ENCODE measurements around the gene WARS2.

The WARS2 gene

DNA sequence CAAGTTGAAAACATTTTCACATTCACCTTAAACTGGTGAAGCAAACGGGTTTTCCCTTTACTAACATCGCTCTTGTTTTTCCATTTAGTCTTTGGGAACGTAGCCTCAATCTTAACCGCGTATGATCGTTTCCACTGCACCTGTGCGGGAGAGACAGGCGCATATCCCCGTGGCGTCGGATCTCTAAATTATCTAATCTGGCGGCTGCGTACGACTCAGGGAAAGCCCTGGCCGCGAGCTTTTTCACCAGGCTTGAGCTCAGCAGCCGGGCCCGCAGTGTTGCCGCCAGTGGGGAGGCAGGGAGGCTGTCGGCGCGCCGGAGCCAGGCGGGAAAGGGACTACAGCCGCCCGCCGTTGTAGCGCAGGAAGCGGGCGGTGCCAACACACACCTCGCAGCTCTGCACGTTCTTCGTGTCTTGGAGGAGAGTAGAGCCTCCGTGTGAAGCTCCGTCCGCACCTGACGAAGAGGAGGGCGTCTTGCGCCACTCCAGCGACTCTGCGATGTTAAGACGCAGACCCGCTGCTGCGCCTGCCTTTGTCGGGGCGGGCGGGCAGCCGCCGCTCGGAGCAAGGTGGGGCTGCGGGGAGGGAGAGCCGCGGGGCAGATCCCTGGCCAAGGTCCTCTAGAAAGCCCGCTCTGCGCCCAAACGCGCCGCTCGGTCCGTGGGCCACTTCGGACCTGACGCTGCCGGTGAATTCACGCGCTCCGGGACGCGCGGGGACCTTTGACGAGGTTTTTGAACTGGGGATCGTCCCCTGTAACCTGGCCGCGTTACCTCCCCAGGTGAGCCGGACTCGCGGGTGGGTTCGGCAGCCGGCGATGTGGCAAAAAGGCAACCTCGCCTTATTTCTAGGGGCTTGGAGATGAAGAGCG lies 133.8 kb downstream of the WARS2 start:
- no peak for TF ChIP-seq EZH2phosphoT487 (IDR thresholded peaks at IDR 0.05; ENCODE audit: low read length)
- no peak for TF ChIP-seq EZH2 (optimal IDR thresholded peaks at IDR 0.05; ENCODE audit: low read depth, low read length)
- TF ChIP-seq, protein P1, sequence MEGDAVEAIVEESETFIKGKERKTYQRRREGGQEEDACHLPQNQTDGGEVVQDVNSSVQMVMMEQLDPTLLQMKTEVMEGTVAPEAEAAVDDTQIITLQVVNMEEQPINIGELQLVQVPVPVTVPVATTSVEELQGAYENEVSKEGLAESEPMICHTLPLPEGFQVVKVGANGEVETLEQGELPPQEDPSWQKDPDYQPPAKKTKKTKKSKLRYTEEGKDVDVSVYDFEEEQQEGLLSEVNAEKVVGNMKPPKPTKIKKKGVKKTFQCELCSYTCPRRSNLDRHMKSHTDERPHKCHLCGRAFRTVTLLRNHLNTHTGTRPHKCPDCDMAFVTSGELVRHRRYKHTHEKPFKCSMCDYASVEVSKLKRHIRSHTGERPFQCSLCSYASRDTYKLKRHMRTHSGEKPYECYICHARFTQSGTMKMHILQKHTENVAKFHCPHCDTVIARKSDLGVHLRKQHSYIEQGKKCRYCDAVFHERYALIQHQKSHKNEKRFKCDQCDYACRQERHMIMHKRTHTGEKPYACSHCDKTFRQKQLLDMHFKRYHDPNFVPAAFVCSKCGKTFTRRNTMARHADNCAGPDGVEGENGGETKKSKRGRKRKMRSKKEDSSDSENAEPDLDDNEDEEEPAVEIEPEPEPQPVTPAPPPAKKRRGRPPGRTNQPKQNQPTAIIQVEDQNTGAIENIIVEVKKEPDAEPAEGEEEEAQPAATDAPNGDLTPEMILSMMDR (IDR thresholded peaks at IDR 0.05; ENCODE audit: low read length), result no peak
- no peaks in the 10 kb centered on the region for H3F3A ChIP-seq (ENCODE audit: insufficient read depth, low read length)
- H3K9ac ChIP-seq (ENCODE audit: low read length), result no peak overlapping the region
- H3K4me3 ChIP-seq (ENCODE audit: low read length), result no peak overlapping the region
- no peaks in the 10 kb centered on the region for H3K9me2 ChIP-seq (replicated peaks; ENCODE audit: insufficient read depth, low read length)
- H3K4me1 ChIP-seq (ENCODE audit: low read length), result no peaks in the 10 kb centered on the region
- no peaks in the 10 kb centered on the region for H3K9me3 ChIP-seq (replicated peaks; ENCODE audit: insufficient read depth, low read length)
- H2AFZ ChIP-seq (ENCODE audit: low read length), result no peak overlapping the region
- no peak overlapping the region for H3K4me2 ChIP-seq (ENCODE audit: low read depth, low read length)
- H3K79me2 ChIP-seq (ENCODE audit: low read length), result no peaks in the 10 kb centered on the region
- no peaks in the 10 kb centered on the region for H3K36me3 ChIP-seq (replicated peaks; ENCODE audit: insufficient read depth, low read length)
- no peaks in the 10 kb centered on the region for H4K20me1 ChIP-seq (ENCODE audit: insufficient read depth, low read length)
- no peaks in the 10 kb centered on the region for H3K27me3 ChIP-seq (replicated peaks; ENCODE audit: insufficient read depth, low read length)
- no peak overlapping the region for H3K27ac ChIP-seq (ENCODE audit: low read length)
- no peak for DNase-seq

DNA sequence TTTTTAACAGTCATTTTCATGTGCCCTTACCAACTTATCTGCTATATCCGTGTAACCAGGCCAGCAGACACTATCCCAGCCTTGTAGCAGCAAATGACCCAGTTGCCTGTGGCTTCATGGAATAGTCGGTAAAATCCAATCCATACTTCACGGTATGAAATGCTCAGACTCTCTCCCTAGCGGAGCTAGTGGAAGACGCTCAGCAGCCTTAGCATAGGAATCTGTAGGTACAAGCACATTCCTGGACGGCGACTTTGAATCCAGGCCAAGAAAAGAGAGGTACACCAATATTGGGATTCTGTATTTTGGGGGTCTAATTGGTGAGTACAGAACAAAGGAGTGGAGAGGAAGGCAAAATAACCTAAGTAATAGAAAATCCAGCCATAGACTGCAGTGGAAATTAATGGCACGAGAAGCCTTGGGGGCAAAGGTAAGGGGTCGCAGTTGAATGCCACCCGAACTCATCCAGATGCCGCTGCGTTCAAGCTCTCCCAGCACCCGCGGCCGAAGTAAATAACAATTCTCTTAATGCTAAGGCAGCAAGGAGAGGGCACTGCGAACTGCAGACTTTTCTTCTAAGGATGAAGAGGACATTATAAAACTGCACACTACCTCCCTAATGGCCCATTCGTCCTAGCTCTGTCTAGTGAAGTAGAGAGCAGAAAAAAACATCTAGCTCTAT lies 134.6 kb downstream of the WARS2 start:
- Histone ChIP-seq H3K79me2 (ENCODE audit: low read length) (no peaks in the 10 kb centered on the region), H3K9me3 (replicated peaks; ENCODE audit: insufficient read depth, low read length) (no peaks in the 10 kb centered on the region), H3K27ac (ENCODE audit: low read length) (no peak overlapping the region), H4K20me1 (ENCODE audit: insufficient read depth, low read length) (no peaks in the 10 kb centered on the region), H3K27me3 (replicated peaks; ENCODE audit: insufficient read depth, low read length) (no peaks in the 10 kb centered on the region), H2AFZ (ENCODE audit: low read length) (no peak overlapping the region), H3K4me1 (ENCODE audit: low read length) (no peaks in the 10 kb centered on the region), H3K36me3 (replicated peaks; ENCODE audit: insufficient read depth, low read length) (no peaks in the 10 kb centered on the region), H3F3A (ENCODE audit: insufficient read depth, low read length) (no peaks in the 10 kb centered on the region), H3K9me2 (replicated peaks; ENCODE audit: insufficient read depth, low read length) (no peaks in the 10 kb centered on the region), H3K4me2 (ENCODE audit: low read depth, low read length) (no peak overlapping the region), H3K9ac (ENCODE audit: low read length) (no peak overlapping the region), H3K4me3 (ENCODE audit: low read length) (no peak overlapping the region)
- DNase-seq, result no peak
- TF ChIP-seq, protein P1 (IDR thresholded peaks at IDR 0.05; ENCODE audit: low read length), result no peak
- TF ChIP-seq EZH2 (optimal IDR thresholded peaks at IDR 0.05; ENCODE audit: low read depth, low read length) (no peak), EZH2phosphoT487 (IDR thresholded peaks at IDR 0.05; ENCODE audit: low read length) (no peak)

DNA sequence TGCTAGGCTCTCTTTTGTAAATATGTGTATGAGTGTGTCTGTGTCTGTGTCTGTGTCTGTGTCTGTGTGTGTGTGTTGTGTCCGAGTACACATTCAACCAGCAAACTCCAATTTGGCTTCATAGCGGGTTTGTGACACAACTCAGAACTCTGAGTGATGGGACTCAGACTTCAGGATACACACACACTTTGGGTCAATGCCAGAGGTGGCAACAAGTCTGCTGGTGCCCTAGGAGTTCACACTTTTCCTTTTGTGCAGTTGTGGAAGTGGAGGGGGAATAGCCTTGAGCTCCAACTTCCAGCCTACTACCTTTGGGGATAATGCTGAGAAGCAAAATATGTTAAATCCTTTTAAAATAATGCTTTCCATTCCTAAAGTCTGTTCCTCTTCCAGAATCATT lies 135.7 kb downstream of the WARS2 start:
- H3K9ac ChIP-seq (ENCODE audit: low read length), result no peak overlapping the region
- H3K4me1 ChIP-seq (ENCODE audit: low read length), result no peaks in the 10 kb centered on the region
- no peaks in the 10 kb centered on the region for H3K9me2 ChIP-seq (replicated peaks; ENCODE audit: insufficient read depth, low read length)
- H4K20me1 ChIP-seq (ENCODE audit: insufficient read depth, low read length), result no peaks in the 10 kb centered on the region
- no peaks in the 10 kb centered on the region for H3K36me3 ChIP-seq (replicated peaks; ENCODE audit: insufficient read depth, low read length)
- H3K9me3 ChIP-seq (replicated peaks; ENCODE audit: insufficient read depth, low read length), result no peaks in the 10 kb centered on the region
- H2AFZ ChIP-seq (ENCODE audit: low read length), result no peak overlapping the region
- H3K4me2 ChIP-seq (ENCODE audit: low read depth, low read length), result no peak overlapping the region
- H3K27ac ChIP-seq (ENCODE audit: low read length), result no peak overlapping the region
- H3K27me3 ChIP-seq (replicated peaks; ENCODE audit: insufficient read depth, low read length), result no peaks in the 10 kb centered on the region
- H3K79me2 ChIP-seq (ENCODE audit: low read length), result no peaks in the 10 kb centered on the region
- DNase-seq, result no peak
- no peaks in the 10 kb centered on the region for H3F3A ChIP-seq (ENCODE audit: insufficient read depth, low read length)
- H3K4me3 ChIP-seq (ENCODE audit: low read length), result no peak overlapping the region
- TF ChIP-seq, protein P1 (IDR thresholded peaks at IDR 0.05; ENCODE audit: low read length), result no peak
- TF ChIP-seq EZH2 (optimal IDR thresholded peaks at IDR 0.05; ENCODE audit: low read depth, low read length), result no peak
- no peak for TF ChIP-seq EZH2phosphoT487 (IDR thresholded peaks at IDR 0.05; ENCODE audit: low read length)
